GM23338 (cell line): Measurements from ENCODE around the gene CRHR1. TPM values are rescaled to one million over a fixed set of nuclear protein-coding genes. Genes with fewer than 3 reads are reported as not detected.

Experiments used
- ATAC-seq: fragments of 200-7000 bp; cut with Tn5 transposase; 3 replicates; pipeline ENCODE4 v1.9.1; 2020
- DNase-seq: peaks from one replicate; pipeline ENCODE4 v3.0.0-alpha.2; 2015; ENCODE audit warnings: low spot score
- H2AFZ ChIP-seq: fragments of 200-600 bp; sonication (generic); 2 replicates; pipeline ENCODE4 v1.8.0; 2016; ENCODE audit warnings: antibody characterized with exemption, mild to moderate bottlenecking, moderate library complexity
- H3F3A ChIP-seq: fragments of 200-600 bp; sonication (generic); replicated peaks from 2 replicates; pipeline ENCODE4 v1.8.0; 2017; ENCODE audit warnings: antibody characterized with exemption, mixed run types, low read depth
- H3K27ac ChIP-seq: fragments of 200-600 bp; sonication (generic); 2 replicates; pipeline ENCODE4 v1.6.1; 2016; ENCODE audit warnings: low read depth
- H3K27me3 ChIP-seq: fragments of 200-600 bp; sonication (generic); 2 replicates; pipeline ENCODE4 v1.8.0; 2016; ENCODE audit warnings: mild to moderate bottlenecking, mixed run types, moderate library complexity; ENCODE audit not compliant: insufficient read depth
- H3K36me3 ChIP-seq: fragments of 200-600 bp; sonication (generic); 2 replicates; pipeline ENCODE4 v1.8.0; 2016; ENCODE audit warnings: mild to moderate bottlenecking; ENCODE audit not compliant: insufficient read depth
- H3K4me1 ChIP-seq: fragments of 200-600 bp; sonication (generic); 2 replicates; pipeline ENCODE4 v1.8.0; 2016; ENCODE audit warnings: mild to moderate bottlenecking, moderate library complexity; ENCODE audit not compliant: insufficient read depth
- H3K4me2 ChIP-seq: fragments of 200-600 bp; sonication (generic); 2 replicates; pipeline ENCODE4 v1.7.1; 2017; ENCODE audit warnings: mixed run types
- H3K4me3 ChIP-seq: fragments of 200-600 bp; sonication (generic); 2 replicates; pipeline ENCODE4 v1.6.1; 2016; ENCODE audit warnings: mixed run types
- H3K79me2 ChIP-seq: fragments of 200-600 bp; sonication (generic); replicated peaks from 2 replicates; pipeline ENCODE4 v1.8.0; 2017; ENCODE audit warnings: mild to moderate bottlenecking; ENCODE audit not compliant: insufficient read depth
- H3K9me2 ChIP-seq: fragments of 200-600 bp; sonication (generic); 2 replicates; pipeline ENCODE4 v1.8.0; 2017; ENCODE audit not compliant: insufficient read depth
- H4K20me1 ChIP-seq: fragments of 200-600 bp; sonication (generic); replicated peaks from 2 replicates; pipeline ENCODE4 v1.8.0; 2017; ENCODE audit warnings: mild to moderate bottlenecking; ENCODE audit not compliant: insufficient read depth
- H3K27ac Mint-ChIP-seq: 2 replicates; pipeline ENCODE4 v1.8.0; 2020; ENCODE audit warnings: inconsistent platforms, mild to moderate bottlenecking, moderate library complexity, mixed read lengths
- H3K27me3 Mint-ChIP-seq: 3 replicates; pipeline ENCODE4 v1.8.0; 2022; ENCODE audit warnings: low read depth, mild to moderate bottlenecking, moderate library complexity, mixed read lengths, inconsistent platforms; ENCODE audit not compliant: insufficient read depth, poor library complexity
- H3K36me3 Mint-ChIP-seq: 3 replicates; pipeline ENCODE4 v1.8.0; 2021; ENCODE audit warnings: low read depth, mild to moderate bottlenecking, inconsistent platforms, moderate library complexity, mixed read lengths
- H3K4me1 Mint-ChIP-seq: 3 replicates; pipeline ENCODE4 v1.8.0; 2020; ENCODE audit warnings: mild to moderate bottlenecking, inconsistent platforms, mixed read lengths
- H3K4me3 Mint-ChIP-seq: 3 replicates; pipeline ENCODE4 v1.8.0; 2021; ENCODE audit warnings: moderate library complexity, mild to moderate bottlenecking, inconsistent platforms, mixed read lengths
- H3K9me3 Mint-ChIP-seq: 3 replicates; pipeline ENCODE4 v1.8.0; 2020; ENCODE audit warnings: moderate library complexity, mild to moderate bottlenecking, inconsistent platforms, mixed read lengths
- CREB1 ChIP-seq: fragments of 250-450 bp; sonication (Bioruptor Pico); IDR thresholded peaks from 2 replicates; pipeline ENCODE4 v1.5.0; 2020; ENCODE audit warnings: low read depth, mild to moderate bottlenecking, moderate library complexity
- EZH2 ChIP-seq: fragments of 200-600 bp; sonication (generic); IDR thresholded peaks from one replicate; pipeline ENCODE4 v1.8.0; 2017; ENCODE audit warnings: antibody characterized with exemption, mild to moderate bottlenecking, low read depth; ENCODE audit not compliant: unreplicated experiment
- EZH2phosphoT487 ChIP-seq: fragments of 200-600 bp; sonication (generic); IDR thresholded peaks from one replicate; pipeline ENCODE4 v1.8.1; 2018; ENCODE audit warnings: antibody characterized with exemption; ENCODE audit not compliant: unreplicated experiment
- JUNB ChIP-seq: IDR thresholded peaks from one replicate; pipeline ENCODE4 v1.6.1; 2016; ENCODE audit warnings: antibody characterized with exemption; ENCODE audit not compliant: unreplicated experiment
- NANOG ChIP-seq: IDR thresholded peaks from 2 replicates; pipeline ENCODE4 v1.6.1; 2016; ENCODE audit warnings: antibody characterized with exemption, borderline replicate concordance
- POLR2AphosphoS5 ChIP-seq: IDR thresholded peaks from 2 replicates; pipeline ENCODE4 v1.6.1; 2016; ENCODE audit warnings: antibody characterized with exemption, low read depth
- STAT1 ChIP-seq: IDR thresholded peaks from one replicate; pipeline ENCODE4 v1.6.1; 2016; ENCODE audit warnings: antibody characterized with exemption; ENCODE audit not compliant: unreplicated experiment
- ZNF114 ChIP-seq: fragments of 250-450 bp; sonication (Bioruptor Pico); IDR thresholded peaks from 2 replicates; pipeline ENCODE4 v1.5.0; 2020; ENCODE audit warnings: mild to moderate bottlenecking, moderate library complexity
- ZNF331 ChIP-seq: fragments of 250-450 bp; sonication (Bioruptor Pico); IDR thresholded peaks from 2 replicates; pipeline ENCODE4 v1.5.0; 2020; ENCODE audit warnings: low read depth, mild to moderate bottlenecking, moderate library complexity
- polyA plus RNA-seq: library from polyadenylated mRNA; unstranded; fragments of >200 nt; fragmentation: Nextera tagmentation; extraction: Ambion mirVana; gene quantifications from 2 replicates; pipeline ENCODE4 v1.2.1, GENCODE V29; 2016
- total RNA-seq: library from RNA; depleted of rRNA; stranded (reverse); fragments of >200 nt; shearing (Covaris generic); gene quantifications from 2 replicates; pipeline ENCODE4 v1.2.3, GENCODE V29; 2014
- TF ChIP-seq, protein P1 (sequence below), 2 experiments: fragments of 200-600 bp in 1 of 2; sonication (generic) in 1 of 2; conservative IDR thresholded peaks; 2 replicates each; pipeline versions ENCODE4 v1.5.1 to v1.6.1; 2016 to 2017; ENCODE audit warnings: antibody characterized with exemption in 2 of 2, low read depth in 2 of 2, mild to moderate bottlenecking in 2 of 2, moderate library complexity in 1 of 2
- TF ChIP-seq, protein P2 (sequence below): fragments of 250-450 bp; sonication (Bioruptor Pico); IDR thresholded peaks from 2 replicates; pipeline ENCODE4 v1.5.0; 2020; ENCODE audit warnings: mild to moderate bottlenecking, moderate library complexity
- TF ChIP-seq, protein P3 (sequence below): IDR thresholded peaks from one replicate; pipeline ENCODE4 v1.6.1; 2018; ENCODE audit warnings: antibody characterized with exemption; ENCODE audit not compliant: unreplicated experiment
- TF ChIP-seq, protein P4 (sequence below): IDR thresholded peaks from 2 replicates; pipeline ENCODE4 v1.6.1; 2016; ENCODE audit warnings: antibody characterized with exemption

The CRHR1 gene
- total and polyA plus RNA-seq, 2 experiments from 2014 or later = 0.19 to 0.76 TPM

DNA sequence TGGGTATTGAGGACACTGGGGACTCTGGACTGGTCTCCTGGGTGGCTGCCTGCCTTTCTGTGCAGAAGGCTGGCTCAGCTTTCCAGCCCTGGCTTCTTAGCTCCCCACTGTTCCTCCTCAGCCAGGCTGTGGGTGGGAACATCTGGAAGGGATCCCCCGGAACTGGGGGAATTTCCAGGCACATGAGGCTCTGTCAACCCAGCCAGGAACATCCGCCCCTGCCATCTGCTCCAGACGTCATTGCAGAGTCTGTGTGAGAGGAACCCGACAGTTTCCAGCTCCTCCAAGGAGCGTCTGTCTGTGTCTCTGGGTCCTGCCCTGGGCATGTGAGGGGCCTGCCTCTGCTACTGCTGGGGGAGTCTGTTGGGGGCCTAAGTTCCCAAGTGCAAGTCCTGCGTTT lies 36.2 kb upstream of the CRHR1 start:
- no peak overlapping the region for H3K27ac ChIP-seq
- no peak overlapping the region for H3K4me2 ChIP-seq
- no peaks in the 10 kb centered on the region for H4K20me1 ChIP-seq
- no peaks in the 10 kb centered on the region; the same call in 1 of the 2 replicates for H3K4me1 ChIP-seq
- H3K9me2 ChIP-seq = no peaks in the 10 kb centered on the region
- H3K9me3 Mint-ChIP-seq = no peaks in the 10 kb centered on the region
- H3K79me2 ChIP-seq = no peaks in the 10 kb centered on the region
- DNase-seq (no peak), ATAC-seq (no peak)
- no peak overlapping the region for H2AFZ ChIP-seq
- no peaks in the 10 kb centered on the region for H3F3A ChIP-seq
- H3K4me3 ChIP-seq = no peak overlapping the region
- TF ChIP-seq ZNF331 (CRISPR knock-in tag) = no peak
- TF ChIP-seq, protein P1, sequence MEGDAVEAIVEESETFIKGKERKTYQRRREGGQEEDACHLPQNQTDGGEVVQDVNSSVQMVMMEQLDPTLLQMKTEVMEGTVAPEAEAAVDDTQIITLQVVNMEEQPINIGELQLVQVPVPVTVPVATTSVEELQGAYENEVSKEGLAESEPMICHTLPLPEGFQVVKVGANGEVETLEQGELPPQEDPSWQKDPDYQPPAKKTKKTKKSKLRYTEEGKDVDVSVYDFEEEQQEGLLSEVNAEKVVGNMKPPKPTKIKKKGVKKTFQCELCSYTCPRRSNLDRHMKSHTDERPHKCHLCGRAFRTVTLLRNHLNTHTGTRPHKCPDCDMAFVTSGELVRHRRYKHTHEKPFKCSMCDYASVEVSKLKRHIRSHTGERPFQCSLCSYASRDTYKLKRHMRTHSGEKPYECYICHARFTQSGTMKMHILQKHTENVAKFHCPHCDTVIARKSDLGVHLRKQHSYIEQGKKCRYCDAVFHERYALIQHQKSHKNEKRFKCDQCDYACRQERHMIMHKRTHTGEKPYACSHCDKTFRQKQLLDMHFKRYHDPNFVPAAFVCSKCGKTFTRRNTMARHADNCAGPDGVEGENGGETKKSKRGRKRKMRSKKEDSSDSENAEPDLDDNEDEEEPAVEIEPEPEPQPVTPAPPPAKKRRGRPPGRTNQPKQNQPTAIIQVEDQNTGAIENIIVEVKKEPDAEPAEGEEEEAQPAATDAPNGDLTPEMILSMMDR (conservative IDR thresholded peaks at IDR 0.05; ENCODE audit: low read depth in 2 of 2) = no peak
- TF ChIP-seq, protein P2, sequence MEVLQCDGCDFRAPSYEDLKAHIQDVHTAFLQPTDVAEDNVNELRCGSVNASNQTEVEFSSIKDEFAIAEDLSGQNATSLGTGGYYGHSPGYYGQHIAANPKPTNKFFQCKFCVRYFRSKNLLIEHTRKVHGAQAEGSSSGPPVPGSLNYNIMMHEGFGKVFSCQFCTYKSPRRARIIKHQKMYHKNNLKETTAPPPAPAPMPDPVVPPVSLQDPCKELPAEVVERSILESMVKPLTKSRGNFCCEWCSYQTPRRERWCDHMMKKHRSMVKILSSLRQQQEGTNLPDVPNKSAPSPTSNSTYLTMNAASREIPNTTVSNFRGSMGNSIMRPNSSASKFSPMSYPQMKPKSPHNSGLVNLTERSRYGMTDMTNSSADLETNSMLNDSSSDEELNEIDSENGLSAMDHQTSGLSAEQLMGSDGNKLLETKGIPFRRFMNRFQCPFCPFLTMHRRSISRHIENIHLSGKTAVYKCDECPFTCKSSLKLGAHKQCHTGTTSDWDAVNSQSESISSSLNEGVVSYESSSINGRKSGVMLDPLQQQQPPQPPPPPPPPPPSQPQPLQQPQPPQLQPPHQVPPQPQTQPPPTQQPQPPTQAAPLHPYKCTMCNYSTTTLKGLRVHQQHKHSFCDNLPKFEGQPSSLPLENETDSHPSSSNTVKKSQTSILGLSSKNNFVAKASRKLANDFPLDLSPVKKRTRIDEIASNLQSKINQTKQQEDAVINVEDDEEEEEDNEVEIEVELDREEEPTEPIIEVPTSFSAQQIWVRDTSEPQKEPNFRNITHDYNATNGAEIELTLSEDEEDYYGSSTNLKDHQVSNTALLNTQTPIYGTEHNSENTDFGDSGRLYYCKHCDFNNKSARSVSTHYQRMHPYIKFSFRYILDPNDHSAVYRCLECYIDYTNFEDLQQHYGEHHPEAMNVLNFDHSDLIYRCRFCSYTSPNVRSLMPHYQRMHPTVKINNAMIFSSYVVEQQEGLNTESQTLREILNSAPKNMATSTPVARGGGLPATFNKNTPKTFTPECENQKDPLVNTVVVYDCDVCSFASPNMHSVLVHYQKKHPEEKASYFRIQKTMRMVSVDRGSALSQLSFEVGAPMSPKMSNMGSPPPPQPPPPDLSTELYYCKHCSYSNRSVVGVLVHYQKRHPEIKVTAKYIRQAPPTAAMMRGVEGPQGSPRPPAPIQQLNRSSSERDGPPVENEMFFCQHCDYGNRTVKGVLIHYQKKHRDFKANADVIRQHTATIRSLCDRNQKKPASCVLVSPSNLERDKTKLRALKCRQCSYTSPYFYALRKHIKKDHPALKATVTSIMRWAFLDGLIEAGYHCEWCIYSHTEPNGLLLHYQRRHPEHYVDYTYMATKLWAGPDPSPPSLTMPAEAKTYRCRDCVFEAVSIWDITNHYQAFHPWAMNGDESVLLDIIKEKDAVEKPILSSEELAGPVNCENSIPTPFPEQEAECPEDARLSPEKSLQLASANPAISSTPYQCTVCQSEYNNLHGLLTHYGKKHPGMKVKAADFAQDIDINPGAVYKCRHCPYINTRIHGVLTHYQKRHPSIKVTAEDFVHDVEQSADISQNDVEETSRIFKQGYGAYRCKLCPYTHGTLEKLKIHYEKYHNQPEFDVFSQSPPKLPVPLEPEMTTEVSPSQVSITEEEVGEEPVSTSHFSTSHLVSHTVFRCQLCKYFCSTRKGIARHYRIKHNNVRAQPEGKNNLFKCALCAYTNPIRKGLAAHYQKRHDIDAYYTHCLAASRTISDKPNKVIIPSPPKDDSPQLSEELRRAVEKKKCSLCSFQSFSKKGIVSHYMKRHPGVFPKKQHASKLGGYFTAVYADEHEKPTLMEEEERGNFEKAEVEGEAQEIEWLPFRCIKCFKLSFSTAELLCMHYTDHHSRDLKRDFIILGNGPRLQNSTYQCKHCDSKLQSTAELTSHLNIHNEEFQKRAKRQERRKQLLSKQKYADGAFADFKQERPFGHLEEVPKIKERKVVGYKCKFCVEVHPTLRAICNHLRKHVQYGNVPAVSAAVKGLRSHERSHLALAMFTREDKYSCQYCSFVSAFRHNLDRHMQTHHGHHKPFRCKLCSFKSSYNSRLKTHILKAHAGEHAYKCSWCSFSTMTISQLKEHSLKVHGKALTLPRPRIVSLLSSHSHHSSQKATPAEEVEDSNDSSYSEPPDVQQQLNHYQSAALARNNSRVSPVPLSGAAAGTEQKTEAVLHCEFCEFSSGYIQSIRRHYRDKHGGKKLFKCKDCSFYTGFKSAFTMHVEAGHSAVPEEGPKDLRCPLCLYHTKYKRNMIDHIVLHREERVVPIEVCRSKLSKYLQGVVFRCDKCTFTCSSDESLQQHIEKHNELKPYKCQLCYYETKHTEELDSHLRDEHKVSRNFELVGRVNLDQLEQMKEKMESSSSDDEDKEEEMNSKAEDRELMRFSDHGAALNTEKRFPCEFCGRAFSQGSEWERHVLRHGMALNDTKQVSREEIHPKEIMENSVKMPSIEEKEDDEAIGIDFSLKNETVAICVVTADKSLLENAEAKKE = no peak
- no peak for TF ChIP-seq EZH2phosphoT487
- no peak for TF ChIP-seq EZH2
- TF ChIP-seq CREB1 = no peak
- TF ChIP-seq ZNF114 (CRISPR knock-in tag) = no peak
- TF ChIP-seq, protein P3, sequence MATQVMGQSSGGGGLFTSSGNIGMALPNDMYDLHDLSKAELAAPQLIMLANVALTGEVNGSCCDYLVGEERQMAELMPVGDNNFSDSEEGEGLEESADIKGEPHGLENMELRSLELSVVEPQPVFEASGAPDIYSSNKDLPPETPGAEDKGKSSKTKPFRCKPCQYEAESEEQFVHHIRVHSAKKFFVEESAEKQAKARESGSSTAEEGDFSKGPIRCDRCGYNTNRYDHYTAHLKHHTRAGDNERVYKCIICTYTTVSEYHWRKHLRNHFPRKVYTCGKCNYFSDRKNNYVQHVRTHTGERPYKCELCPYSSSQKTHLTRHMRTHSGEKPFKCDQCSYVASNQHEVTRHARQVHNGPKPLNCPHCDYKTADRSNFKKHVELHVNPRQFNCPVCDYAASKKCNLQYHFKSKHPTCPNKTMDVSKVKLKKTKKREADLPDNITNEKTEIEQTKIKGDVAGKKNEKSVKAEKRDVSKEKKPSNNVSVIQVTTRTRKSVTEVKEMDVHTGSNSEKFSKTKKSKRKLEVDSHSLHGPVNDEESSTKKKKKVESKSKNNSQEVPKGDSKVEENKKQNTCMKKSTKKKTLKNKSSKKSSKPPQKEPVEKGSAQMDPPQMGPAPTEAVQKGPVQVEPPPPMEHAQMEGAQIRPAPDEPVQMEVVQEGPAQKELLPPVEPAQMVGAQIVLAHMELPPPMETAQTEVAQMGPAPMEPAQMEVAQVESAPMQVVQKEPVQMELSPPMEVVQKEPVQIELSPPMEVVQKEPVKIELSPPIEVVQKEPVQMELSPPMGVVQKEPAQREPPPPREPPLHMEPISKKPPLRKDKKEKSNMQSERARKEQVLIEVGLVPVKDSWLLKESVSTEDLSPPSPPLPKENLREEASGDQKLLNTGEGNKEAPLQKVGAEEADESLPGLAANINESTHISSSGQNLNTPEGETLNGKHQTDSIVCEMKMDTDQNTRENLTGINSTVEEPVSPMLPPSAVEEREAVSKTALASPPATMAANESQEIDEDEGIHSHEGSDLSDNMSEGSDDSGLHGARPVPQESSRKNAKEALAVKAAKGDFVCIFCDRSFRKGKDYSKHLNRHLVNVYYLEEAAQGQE = no peak
- TF ChIP-seq, protein P4, sequence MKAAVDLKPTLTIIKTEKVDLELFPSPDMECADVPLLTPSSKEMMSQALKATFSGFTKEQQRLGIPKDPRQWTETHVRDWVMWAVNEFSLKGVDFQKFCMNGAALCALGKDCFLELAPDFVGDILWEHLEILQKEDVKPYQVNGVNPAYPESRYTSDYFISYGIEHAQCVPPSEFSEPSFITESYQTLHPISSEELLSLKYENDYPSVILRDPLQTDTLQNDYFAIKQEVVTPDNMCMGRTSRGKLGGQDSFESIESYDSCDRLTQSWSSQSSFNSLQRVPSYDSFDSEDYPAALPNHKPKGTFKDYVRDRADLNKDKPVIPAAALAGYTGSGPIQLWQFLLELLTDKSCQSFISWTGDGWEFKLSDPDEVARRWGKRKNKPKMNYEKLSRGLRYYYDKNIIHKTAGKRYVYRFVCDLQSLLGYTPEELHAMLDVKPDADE = no peak
- no peak for TF ChIP-seq STAT1
- no peak for TF ChIP-seq NANOG
- TF ChIP-seq POLR2AphosphoS5 = no peak
- no peak for TF ChIP-seq JUNB
- peaks cover 67% of the 10 kb centered on the region for H3K27me3 ChIP-seq
- H3K27ac Mint-ChIP-seq = no peak overlapping the region
- no peaks in the 10 kb centered on the region for H3K36me3 ChIP-seq
- peaks cover 10% of the 10 kb centered on the region; the same call in 2 of the 3 replicates for H3K4me1 Mint-ChIP-seq
- no peaks in the 10 kb centered on the region for H3K36me3 Mint-ChIP-seq
- peaks cover 64% of the 10 kb centered on the region for H3K27me3 Mint-ChIP-seq
- no peak overlapping the region for H3K4me3 Mint-ChIP-seq
